ENCODE results near the gene RMND5A.

The RMND5A gene

DNA sequence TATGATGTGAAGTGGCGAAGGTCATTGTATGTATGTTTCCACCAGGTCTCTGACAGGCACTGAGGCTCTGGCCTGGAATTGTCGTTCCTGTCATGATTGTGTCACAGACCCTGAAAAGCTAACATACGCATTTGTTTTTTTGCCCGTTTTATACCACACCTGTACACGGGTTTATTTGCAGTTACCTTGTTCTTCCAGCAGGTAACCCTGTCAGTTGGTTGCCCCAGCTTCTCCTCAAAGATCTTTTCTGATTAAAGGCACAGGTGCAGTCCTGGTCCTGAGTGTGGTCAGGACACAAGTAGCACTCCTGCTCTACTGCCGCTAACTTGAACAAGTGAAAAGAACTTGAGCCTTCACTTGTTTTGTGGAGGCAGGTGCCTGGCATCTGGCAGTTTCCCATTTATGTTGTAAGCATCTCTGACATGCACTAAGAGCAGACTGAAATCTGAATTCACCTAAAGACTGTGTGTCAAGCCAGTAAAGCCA lies 50.8 kb downstream of the RMND5A start:
- no peak for TF ChIP-seq GATA1 (IDR thresholded peaks at IDR 0.05; ENCODE audit: low read depth, low read length)
- no peak for TF ChIP-seq POLR2A (IDR thresholded peaks at IDR 0.05; ENCODE audit: low read length)
- DNase-seq: no peak

DNA sequence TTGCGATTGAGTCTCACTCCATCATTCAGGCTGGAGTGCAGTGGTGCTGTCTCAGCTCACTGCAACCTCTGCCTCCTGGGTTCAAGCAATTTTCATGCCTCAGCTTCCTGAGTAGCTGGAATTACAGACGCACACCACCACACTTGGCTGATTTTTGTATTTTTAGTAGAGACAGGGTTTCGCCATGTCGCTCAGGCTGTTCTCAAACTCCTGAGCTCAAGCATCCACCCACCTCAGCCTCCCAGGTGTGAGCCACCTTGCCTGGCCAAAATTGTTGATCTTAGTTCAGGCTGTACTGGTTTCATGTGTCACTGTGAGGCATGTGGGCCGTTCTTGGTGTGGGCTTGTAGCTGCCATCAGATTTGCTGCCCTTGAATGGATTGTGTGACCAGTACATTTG lies 52.5 kb downstream of the RMND5A start:
- DNase-seq: no peak
- TF ChIP-seq GATA1 (IDR thresholded peaks at IDR 0.05; ENCODE audit: low read depth, low read length) (no peak), POLR2A (IDR thresholded peaks at IDR 0.05; ENCODE audit: low read length) (no peak)

DNA sequence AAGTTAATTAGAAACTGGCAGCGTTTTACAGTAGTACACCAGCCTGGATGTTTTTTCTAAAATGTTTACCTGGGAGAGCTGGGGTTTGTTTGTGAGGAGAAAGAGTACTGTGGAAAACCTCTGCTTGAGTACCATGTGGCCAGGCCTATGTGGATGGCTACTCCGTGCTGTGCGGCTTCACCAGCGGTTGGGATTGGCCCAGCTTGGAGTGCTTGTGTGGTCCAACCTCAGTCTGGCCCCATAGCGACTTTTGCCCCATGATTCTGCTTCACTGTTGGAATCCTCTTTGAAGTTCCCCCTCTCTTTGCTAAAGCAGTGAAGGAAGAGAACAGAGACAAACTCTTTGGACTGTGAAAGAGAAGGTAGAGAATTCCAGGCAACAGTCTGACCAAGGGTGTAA lies 54.8 kb downstream of the RMND5A start:
- DNase-seq: no peak
- TF ChIP-seq POLR2A (IDR thresholded peaks at IDR 0.05; ENCODE audit: low read length) (no peak), GATA1 (IDR thresholded peaks at IDR 0.05; ENCODE audit: low read depth, low read length) (no peak)

DNA sequence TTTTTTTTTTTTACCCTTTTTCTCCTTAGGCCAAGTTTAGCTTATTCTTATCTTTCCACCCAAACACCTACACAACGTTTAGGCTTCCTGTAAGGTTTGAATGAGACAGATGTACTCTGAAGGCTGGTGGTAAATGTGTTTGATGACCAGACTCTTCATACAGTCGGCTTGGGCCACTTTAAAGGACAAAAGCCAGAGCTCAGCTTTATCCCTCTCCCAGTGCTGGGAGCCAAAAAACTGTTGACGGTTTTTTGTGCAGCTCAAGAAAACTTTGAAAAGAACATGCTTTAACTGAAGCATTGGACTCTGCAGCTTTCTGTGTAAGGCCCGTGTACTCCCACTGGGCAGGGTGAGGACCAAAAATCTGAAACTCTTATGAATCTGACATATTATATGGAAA lies 55.2 kb downstream of the RMND5A start:
- DNase-seq: no peak
- TF ChIP-seq GATA1 (IDR thresholded peaks at IDR 0.05; ENCODE audit: low read depth, low read length): no peak
- TF ChIP-seq POLR2A (IDR thresholded peaks at IDR 0.05; ENCODE audit: low read length): no peak

DNA sequence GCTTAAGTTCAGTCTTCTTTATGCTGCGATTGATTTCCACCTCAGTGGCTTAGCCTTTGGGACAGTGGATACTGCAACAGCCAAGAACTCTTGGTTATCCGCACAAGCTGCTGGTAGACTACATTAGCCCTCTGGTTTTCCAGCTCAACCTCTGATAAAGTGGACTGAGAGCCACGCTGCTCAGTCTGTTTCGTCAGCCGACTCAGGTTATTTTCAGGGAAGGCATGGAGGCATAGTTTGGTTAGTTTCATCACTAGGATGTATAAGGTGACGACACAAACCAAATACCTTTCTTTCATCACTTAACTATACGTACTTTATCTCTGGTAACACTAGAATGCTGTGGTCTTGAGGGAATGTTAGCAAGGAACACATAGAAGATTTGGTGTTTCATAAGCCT lies 56.4 kb downstream of the RMND5A start:
- no peak for TF ChIP-seq GATA1 (IDR thresholded peaks at IDR 0.05; ENCODE audit: low read depth, low read length)
- no peak for TF ChIP-seq POLR2A (IDR thresholded peaks at IDR 0.05; ENCODE audit: low read length)

DNA sequence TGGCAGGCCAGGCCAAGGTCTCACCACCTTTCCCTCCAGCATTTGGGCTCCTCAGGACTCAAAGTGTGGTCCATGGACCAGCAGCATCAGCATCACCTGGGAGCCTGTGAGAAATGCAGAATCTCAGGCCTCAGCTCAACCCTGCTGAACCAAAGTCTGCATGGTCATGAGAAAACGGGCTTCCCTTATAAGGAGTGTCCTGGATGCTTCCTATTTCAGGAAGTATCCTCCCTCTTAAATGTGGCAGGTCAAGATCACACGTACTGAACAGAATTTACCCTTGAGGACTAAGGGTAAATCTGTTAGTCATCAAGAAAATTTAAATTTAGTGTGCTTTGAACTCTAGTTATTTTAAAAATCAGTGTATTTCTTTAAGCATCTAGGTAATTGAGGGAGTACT lies 58.9 kb downstream of the RMND5A start:
- no peak for DNase-seq
- TF ChIP-seq GATA1 (IDR thresholded peaks at IDR 0.05; ENCODE audit: low read depth, low read length) (no peak), POLR2A (IDR thresholded peaks at IDR 0.05; ENCODE audit: low read length) (no peak)

More for the DNA sequence above, 56.4 kb downstream of the RMND5A start:
- no peak for DNase-seq

DNA sequence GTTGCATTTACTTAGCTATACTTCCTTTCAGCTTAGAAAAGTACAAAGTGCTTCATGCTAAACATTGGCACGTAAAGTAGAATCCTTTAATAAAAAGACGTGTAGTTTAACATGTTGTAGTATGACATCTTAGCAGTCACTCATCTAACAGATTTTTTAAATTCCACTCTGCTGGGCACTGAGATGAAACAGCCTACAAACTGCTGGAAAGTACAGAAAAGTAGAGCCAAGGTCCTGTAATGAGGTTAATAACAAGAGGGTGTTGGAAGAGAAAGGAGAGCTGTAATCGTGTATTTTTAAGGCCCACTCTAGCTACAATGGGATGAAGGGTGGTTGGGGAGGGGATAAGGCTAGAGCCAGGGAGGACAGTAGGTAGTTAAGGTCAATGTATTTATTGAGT lies 59.9 kb downstream of the RMND5A start:
- TF ChIP-seq GATA1 (IDR thresholded peaks at IDR 0.05; ENCODE audit: low read depth, low read length): no peak
- no peak for TF ChIP-seq POLR2A (IDR thresholded peaks at IDR 0.05; ENCODE audit: low read length)
- DNase-seq: no peak

DNA sequence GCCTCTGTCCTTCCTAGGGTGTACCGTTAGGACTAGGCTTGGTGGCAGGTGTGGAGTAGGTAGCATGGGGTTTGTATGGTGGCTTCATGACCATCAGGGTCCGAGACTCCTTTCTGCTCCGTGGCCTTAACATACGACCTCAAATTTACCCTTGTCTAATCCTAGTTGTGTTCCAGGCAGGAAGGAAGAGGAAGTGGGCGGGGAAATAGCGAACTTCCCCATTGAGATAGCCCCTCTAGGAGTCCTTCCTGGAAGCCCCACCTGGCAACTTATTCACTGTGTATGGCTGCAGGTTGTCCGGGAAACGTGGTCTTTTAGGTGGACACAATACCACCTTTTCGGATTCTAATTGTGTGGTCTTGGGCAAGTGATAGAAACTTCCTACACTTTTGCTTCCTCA lies 61.3 kb downstream of the RMND5A start:
- no peak for DNase-seq
- TF ChIP-seq GATA1 (IDR thresholded peaks at IDR 0.05; ENCODE audit: low read depth, low read length): no peak
- no peak for TF ChIP-seq POLR2A (IDR thresholded peaks at IDR 0.05; ENCODE audit: low read length)

DNA sequence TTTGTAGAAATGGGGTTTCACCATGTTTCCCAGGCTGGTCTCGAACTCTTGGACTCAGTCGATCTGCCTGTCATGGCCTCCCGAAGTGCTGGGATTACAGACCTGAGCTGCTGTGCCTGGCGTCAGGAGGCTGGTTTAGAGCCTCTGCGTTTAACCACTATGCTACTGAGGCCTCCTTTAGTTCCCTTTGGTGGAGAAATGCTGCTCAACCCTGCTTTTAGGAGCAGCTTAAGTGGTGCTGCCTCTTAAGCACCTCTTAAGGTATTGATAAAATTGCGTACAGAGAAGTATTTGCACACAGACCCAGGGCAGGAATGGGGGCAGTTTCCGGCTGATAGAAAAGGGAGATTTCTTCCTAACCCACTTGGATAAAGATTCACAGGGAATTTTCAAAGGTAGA lies 62.7 kb downstream of the RMND5A start:
- TF ChIP-seq GATA1 (IDR thresholded peaks at IDR 0.05; ENCODE audit: low read depth, low read length) (no peak), POLR2A (IDR thresholded peaks at IDR 0.05; ENCODE audit: low read length) (no peak)
- no peak for DNase-seq

DNA sequence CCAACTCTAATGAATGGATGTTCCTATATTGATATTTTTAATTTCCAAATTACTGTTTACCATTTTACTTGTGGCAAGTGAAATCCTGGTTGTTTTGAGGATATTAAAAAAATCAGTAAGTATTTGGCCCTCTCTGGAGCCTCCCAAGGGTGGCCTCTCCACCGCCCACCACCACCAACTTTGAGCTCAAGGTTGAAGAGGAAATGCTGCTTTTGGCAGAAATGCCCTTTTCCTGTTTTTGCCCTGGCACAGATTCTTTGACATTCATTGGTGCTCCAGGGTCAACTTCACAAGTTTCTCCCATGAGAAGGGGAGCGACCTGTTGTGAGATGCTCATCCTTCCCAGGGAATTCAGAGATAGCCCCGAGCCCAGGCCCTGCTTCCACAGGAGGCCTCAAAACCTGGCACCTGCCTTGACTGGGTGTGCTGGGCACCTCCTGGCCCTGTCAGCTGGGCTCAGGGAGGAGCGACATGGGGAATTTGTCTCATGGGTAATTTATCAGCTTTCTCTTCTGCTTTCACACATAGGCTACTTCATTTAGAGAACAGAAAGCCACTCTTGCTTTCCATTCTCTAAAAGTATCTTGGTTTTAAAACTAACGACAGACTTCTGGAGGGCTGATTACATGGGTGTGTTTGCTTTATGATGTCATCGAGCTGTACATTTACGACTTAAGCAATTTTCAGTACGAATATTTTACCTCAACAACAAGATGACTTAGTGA lies 63.7 kb downstream of the RMND5A start:
- DNase-seq: no peak

DNA sequence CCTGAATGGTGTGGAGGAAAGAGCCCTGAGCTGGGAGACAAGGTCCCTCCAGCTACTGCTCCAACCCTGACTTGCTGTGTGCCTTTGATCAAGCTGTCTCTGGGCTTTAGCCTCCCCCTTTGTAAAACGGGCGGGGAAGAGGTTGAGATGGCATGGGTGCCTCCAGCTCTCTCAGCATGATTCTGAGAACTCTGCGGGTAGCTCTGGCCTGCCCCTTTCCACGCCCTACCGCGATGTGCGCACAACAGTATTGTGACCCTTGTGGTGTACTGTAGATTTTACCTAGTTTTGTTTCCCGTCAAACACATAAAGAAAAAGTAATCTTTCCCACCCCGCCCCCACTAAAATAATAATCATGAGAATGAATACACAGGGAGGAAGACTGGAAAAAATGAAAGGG lies 65.4 kb downstream of the RMND5A start:
- no peak for DNase-seq
- TF ChIP-seq POLR2A (IDR thresholded peaks at IDR 0.05; ENCODE audit: low read length) (no peak), GATA1 (IDR thresholded peaks at IDR 0.05; ENCODE audit: low read depth, low read length) (no peak)

More for the DNA sequence above, 63.7 kb downstream of the RMND5A start:
- TF ChIP-seq POLR2A (IDR thresholded peaks at IDR 0.05; ENCODE audit: low read length): no peak
- no peak for TF ChIP-seq GATA1 (IDR thresholded peaks at IDR 0.05; ENCODE audit: low read depth, low read length)

DNA sequence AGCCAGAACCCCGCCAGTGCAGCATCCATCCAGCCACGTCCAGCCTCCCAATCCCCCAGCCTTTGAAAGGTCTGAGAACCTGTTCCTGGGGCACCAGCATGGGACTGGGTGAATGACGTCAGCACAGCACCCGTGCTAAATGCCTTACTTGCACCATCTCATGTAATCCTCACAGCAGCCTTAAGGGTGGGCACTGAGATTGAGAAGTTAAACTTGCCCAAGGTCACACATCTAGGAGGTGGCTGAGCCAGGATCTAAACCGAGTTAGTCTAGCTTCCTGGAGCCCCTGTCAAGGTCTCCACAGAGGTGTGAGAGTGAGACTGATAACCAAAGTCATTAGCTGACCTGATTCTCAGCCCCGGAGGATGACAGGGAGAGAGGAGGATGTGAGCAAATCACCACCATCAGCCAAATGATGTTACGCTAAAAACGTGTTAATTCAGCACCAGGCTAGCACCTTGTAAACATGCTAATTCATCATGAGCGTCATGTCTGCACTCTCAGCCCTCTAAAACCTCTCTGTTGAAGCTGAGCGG lies 66.0 kb downstream of the RMND5A start:
- no peak for TF ChIP-seq GATA1 (IDR thresholded peaks at IDR 0.05; ENCODE audit: low read depth, low read length)
- no peak for TF ChIP-seq POLR2A (IDR thresholded peaks at IDR 0.05; ENCODE audit: low read length)
- DNase-seq: no peak

DNA sequence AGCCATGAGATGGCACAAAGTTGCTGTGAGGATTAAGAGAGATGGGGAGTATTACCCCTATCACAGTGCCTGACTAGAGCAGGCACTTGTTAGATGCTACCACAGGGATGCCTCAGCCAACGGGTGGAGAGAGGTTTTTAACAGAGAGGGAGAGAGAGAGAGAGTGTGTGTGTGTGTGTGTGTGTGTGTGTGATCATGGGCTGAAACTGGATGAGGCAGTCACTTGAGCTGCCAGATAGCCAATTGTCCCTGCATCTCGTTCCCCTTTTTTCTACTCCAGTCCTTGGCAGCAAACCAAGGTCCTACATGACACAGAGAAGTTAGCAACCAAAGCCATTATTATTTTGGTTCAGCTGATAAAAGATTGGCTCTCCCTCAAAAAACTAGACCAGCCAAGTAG lies 67.6 kb downstream of the RMND5A start:
- no peak for DNase-seq

DNA sequence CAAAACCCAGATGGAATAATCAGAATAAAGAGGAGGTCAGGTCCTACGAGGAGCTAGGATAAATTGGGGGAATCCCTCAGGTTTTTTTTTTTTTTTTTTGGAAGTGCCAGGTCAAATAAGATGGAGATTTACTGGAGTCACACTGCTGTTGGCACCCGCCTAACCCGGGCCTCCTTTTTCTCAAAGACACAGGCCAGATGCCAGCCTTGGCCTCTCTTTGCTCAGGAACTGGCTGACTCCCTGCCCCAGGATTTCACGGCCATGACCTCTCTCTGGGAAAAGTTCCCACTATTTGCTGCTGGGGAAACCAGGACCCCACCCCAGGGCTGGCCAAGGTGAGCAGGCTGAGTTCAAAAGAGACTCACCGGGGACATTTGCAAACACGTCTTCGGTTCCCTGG lies 68.1 kb downstream of the RMND5A start:
- no peak for TF ChIP-seq POLR2A (IDR thresholded peaks at IDR 0.05; ENCODE audit: low read length)
- no peak for TF ChIP-seq GATA1 (IDR thresholded peaks at IDR 0.05; ENCODE audit: low read depth, low read length)
- no peak for DNase-seq

More for the DNA sequence above, 67.6 kb downstream of the RMND5A start:
- TF ChIP-seq POLR2A (IDR thresholded peaks at IDR 0.05; ENCODE audit: low read length) (no peak), GATA1 (IDR thresholded peaks at IDR 0.05; ENCODE audit: low read depth, low read length) (no peak)

Data from erythroblast (primary cell).